Neural progenitor cell (in vitro differentiated cells): ENCODE results near the gene ACP3.

Experiments
- EZH2 ChIP-seq: fragments of 200-600 bp; sonication (generic); IDR thresholded peaks from 2 replicates; pipeline ENCODE4 v1.6.1; 2017; ENCODE audit warnings: antibody characterized with exemption, mild to moderate bottlenecking, moderate library complexity
- EZH2phosphoT487 ChIP-seq: fragments of 200-600 bp; sonication (generic); IDR thresholded peaks from 2 replicates; pipeline ENCODE4 v1.6.1; 2017; ENCODE audit warnings: antibody characterized with exemption
- TF ChIP-seq, protein P1 (sequence below): fragments of 200-600 bp; sonication (generic); IDR thresholded peaks from 2 replicates; pipeline ENCODE4 v1.5.1; 2017; ENCODE audit warnings: antibody characterized with exemption, mild to moderate bottlenecking

- TF ChIP-seq EZH2 (no peak), EZH2phosphoT487 (no peak)
- TF ChIP-seq, protein P1, sequence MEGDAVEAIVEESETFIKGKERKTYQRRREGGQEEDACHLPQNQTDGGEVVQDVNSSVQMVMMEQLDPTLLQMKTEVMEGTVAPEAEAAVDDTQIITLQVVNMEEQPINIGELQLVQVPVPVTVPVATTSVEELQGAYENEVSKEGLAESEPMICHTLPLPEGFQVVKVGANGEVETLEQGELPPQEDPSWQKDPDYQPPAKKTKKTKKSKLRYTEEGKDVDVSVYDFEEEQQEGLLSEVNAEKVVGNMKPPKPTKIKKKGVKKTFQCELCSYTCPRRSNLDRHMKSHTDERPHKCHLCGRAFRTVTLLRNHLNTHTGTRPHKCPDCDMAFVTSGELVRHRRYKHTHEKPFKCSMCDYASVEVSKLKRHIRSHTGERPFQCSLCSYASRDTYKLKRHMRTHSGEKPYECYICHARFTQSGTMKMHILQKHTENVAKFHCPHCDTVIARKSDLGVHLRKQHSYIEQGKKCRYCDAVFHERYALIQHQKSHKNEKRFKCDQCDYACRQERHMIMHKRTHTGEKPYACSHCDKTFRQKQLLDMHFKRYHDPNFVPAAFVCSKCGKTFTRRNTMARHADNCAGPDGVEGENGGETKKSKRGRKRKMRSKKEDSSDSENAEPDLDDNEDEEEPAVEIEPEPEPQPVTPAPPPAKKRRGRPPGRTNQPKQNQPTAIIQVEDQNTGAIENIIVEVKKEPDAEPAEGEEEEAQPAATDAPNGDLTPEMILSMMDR = no peak
These were observed 34.1 kb downstream of the ACP3 start for GRCh38 chr3:132351222-132351806.
